Esophagus muscularis mucosa (tissue), 4 donors: ENCODE data around the gene TCF7. TPM values are rescaled to one million over a fixed set of nuclear protein-coding genes. Genes with fewer than 3 reads are reported as not detected.

Source experiments
- DNase-seq: peaks from one replicate; pipeline ENCODE4 v3.0.0-alpha.2; 2017; ENCODE audit errors: extremely low spot score
- H3K27ac ChIP-seq, 4 donors: fragments of 200-600 bp; sonication (generic); replicated peaks in 1 of 4; 1 replicate in 3 of 4; 2 replicates in 1 of 4; pipeline ENCODE4 v1.5.1; 2016 to 2019; ENCODE audit warnings: mild to moderate bottlenecking in 1 of 4
- H3K27me3 ChIP-seq, 4 donors: fragments of 200-600 bp; sonication (generic); one replicate each; pipeline versions ENCODE4 v1.5.1 to v1.6.0; 2016 to 2019
- H3K36me3 ChIP-seq, 4 donors: fragments of 200-600 bp; sonication (generic); one replicate each; pipeline ENCODE4 v1.5.1; 2016 to 2019
- H3K4me1 ChIP-seq, 4 donors: fragments of 200-600 bp; sonication (generic); one replicate each; pipeline ENCODE4 v1.5.1; 2016 to 2019
- H3K4me3 ChIP-seq, 4 donors: fragments of 200-600 bp; sonication (generic); 1 replicate in 2 of 4; 2 replicates in 2 of 4; pipeline ENCODE4 v1.5.1; 2016 to 2019; ENCODE audit warnings: mild to moderate bottlenecking in 4 of 4, moderate library complexity in 1 of 4
- H3K9me3 ChIP-seq, 4 donors: fragments of 200-600 bp; sonication (generic); 1 replicate in 3 of 4; 2 replicates in 1 of 4; pipeline ENCODE4 v1.5.1; 2016 to 2019
- EP300 ChIP-seq: sonication (generic); formaldehyde crosslinking; IDR thresholded peaks from one replicate; pipeline ENCODE4 v1.6.1; 2017; ENCODE audit warnings: antibody characterized with exemption
- POLR2A ChIP-seq: fragments of 450-650 bp; IDR thresholded peaks from one replicate; pipeline ENCODE4 v1.6.1; 2017; ENCODE audit warnings: antibody characterized with exemption, moderate library complexity, mild to moderate bottlenecking, low read depth
- POLR2AphosphoS5 ChIP-seq, 2 donors: sonication (generic); formaldehyde crosslinking; IDR thresholded peaks; one replicate each; pipeline ENCODE4 v1.6.1; 2017; ENCODE audit warnings: antibody characterized with exemption in 2 of 2
- WGBS: methylation state at CpG from one replicate; pipeline ENCODE4 v1.1.5; 2018; 5-methylcytosine and 5-hydroxymethylcytosine counted together
- intact Hi-C: fragments of 100-400 bp; cut with DNase I; formaldehyde crosslinking; loops from one replicate; pipeline ENCODE4 v1.15.1; 2023
- total RNA-seq, 4 donors: library from RNA; depleted of rRNA; stranded (reverse); fragments of >200 nt; gene quantifications; one replicate each; pipeline versions ENCODE4 v1.1.0 to v1.2.1, GENCODE V29; 2016
- TF ChIP-seq, protein P1 (sequence below), 3 experiments: fragments of 200-600 bp in 2 of 3; fragments of 450-650 bp in 1 of 3; sonication (generic) in 2 of 3; IDR thresholded peaks; one replicate each; pipeline ENCODE4 v1.5.1; 2017 to 2019; ENCODE audit warnings: antibody characterized with exemption in 3 of 3, mild to moderate bottlenecking in 2 of 3, moderate library complexity in 1 of 3

TCF7 gene
- total RNA-seq, 4 donors from 2014 or later, result 0.99 to 2.1 (median 1.5) TPM

DNA sequence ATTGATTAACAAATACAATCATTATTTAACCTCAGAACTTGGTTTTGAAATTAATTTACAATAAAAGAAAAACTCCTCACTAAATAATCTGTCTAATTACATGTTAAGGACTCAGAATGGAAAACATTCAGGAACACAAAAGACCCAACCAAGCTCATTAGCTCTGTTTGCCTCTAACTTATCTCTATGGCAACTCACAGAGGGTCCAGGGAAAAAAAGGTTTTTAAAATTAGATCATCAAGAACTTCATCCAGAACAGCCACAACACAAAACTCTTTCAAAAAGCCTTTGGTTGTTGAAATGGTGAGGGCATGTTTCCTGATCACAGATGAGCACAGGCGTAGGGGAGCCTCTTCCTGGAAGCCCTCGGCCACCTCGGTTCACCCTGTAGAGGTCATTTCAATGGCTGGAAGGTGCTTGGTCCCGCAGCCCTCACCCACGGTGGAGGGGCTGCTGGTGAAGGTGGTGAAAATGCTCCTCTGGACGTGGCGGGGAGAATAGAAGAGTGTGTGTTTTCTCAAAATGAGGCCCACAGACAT, 17.2 kb upstream of the TCF7 start:
- DNase-seq, result no peak
- Histone ChIP-seq H3K27me3 (peaks cover 0 to 6% (median 0%) of the 10 kb centered on the region in 4 donors), H3K27ac (no peak overlapping the region), H3K4me1 (peaks cover 0 to 17% (median 12%) of the 10 kb centered on the region in 4 donors), H3K9me3 (no peaks in the 10 kb centered on the region), H3K4me3 (no peak overlapping the region), H3K36me3 (no peaks in the 10 kb centered on the region)
- intact Hi-C loops, result no loop called here
- WGBS, result 76% methylated on average over 7 of the region's 7 CpGs
- TF ChIP-seq EP300 (no peak), POLR2AphosphoS5 (IDR thresholded peaks at IDR 0.05) (no peak), POLR2A (no peak)
- TF ChIP-seq, protein P1, sequence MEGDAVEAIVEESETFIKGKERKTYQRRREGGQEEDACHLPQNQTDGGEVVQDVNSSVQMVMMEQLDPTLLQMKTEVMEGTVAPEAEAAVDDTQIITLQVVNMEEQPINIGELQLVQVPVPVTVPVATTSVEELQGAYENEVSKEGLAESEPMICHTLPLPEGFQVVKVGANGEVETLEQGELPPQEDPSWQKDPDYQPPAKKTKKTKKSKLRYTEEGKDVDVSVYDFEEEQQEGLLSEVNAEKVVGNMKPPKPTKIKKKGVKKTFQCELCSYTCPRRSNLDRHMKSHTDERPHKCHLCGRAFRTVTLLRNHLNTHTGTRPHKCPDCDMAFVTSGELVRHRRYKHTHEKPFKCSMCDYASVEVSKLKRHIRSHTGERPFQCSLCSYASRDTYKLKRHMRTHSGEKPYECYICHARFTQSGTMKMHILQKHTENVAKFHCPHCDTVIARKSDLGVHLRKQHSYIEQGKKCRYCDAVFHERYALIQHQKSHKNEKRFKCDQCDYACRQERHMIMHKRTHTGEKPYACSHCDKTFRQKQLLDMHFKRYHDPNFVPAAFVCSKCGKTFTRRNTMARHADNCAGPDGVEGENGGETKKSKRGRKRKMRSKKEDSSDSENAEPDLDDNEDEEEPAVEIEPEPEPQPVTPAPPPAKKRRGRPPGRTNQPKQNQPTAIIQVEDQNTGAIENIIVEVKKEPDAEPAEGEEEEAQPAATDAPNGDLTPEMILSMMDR (IDR thresholded peaks at IDR 0.05), result no peak

DNA sequence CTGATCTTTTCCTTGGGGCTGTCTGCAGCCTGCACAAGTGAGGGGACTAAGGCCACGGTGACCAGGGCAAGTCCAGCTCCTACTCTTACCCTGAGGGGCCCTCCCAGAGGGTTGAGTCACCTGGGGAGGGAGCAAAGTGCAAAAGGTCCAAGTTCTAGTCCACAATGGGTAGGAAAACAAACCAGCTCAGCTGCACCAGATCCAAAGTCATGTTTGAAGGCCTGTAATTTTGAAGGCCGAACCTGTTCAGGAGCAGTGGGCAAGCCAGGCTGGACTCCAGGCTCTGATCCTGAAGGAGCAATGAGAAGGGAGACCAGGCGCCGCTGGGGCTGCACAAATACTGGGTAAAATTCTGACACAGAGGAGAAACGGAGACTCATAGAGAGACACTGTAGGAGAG, 15.8 kb upstream of the TCF7 start:
- no peaks in the 10 kb centered on the region for H3K9me3 ChIP-seq
- H3K27ac ChIP-seq, result no peak overlapping the region
- TF ChIP-seq EP300 (no peak), POLR2AphosphoS5 (IDR thresholded peaks at IDR 0.05) (no peak), POLR2A (no peak)
- TF ChIP-seq, protein P1 (IDR thresholded peaks at IDR 0.05), result no peak
- peaks cover 0 to 17% (median 13%) of the 10 kb centered on the region in 4 donors for H3K4me1 ChIP-seq
- intact Hi-C loops, result no loop called here
- no peaks in the 10 kb centered on the region for H3K36me3 ChIP-seq
- 91% methylated on average over 5 of the region's 5 CpGs for WGBS
- H3K27me3 ChIP-seq, result peaks cover 0 to 6% (median 0%) of the 10 kb centered on the region in 4 donors
- no peak overlapping the region for H3K4me3 ChIP-seq
- DNase-seq, result no peak

DNA sequence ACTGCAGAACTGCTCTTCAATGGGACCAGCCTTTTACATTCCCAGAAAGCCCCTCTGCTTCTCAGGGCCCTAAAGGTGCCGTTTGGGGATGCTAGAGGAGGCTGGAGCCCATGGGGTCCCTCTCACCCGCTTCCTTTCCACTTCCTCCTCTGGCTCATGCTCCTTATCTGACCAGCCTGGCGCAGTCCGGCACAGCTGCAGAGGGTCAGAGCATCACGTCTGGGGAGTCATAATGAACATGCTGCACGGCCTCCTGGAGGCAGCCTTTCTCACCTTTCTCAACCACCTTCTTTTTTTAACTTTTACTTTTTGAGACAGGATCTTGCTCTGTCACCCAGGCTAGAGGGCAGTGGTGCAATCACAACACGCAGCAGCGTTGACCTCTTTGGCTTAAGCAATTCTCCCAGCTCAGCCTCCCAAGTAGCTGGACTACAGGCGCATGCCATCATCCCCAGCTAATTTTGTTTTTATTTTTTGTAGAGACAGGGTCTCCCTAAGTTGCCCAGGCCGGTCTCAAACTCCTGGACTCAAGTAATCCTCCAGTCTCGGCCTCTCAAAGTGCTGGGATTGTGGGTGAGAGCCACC, 15.1 kb upstream of the TCF7 start:
- WGBS, result 94% methylated on average over 11 of the region's 11 CpGs
- Histone ChIP-seq H3K9me3 (no peaks in the 10 kb centered on the region), H3K36me3 (no peaks in the 10 kb centered on the region), H3K4me3 (no peak overlapping the region), H3K4me1 (peaks cover 0 to 17% (median 13%) of the 10 kb centered on the region in 4 donors), H3K27me3 (peaks cover 0 to 6% (median 0%) of the 10 kb centered on the region in 4 donors), H3K27ac (no peak overlapping the region)
- no peak for DNase-seq
- intact Hi-C loops, result no loop called here
- TF ChIP-seq POLR2AphosphoS5 (IDR thresholded peaks at IDR 0.05) (no peak), POLR2A (no peak)

DNA sequence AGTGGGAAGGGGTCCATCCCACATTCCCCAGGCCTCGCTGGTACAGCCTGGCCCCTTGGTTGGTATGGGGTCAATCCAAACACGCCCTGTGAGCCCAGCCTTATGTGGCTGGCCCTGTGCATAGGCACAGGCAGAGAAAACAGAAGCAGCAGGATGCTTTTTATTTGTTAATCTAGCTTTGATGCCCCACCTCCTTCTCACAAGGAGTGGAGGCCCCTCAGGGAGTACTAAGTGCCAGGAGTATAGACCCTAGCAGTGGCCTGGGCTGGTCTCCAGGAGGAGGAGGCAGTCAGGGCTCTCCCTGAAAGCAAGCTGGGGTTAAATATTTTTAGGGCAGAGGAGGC, 14.6 kb upstream of the TCF7 start:
- TF ChIP-seq, protein P1 (IDR thresholded peaks at IDR 0.05), result no peak
- no peak for TF ChIP-seq POLR2A
- no peak for TF ChIP-seq POLR2AphosphoS5 (IDR thresholded peaks at IDR 0.05)
- TF ChIP-seq EP300, result no peak
- Histone ChIP-seq H3K27me3 (peaks cover 0 to 6% (median 0%) of the 10 kb centered on the region in 4 donors), H3K4me3 (no peak overlapping the region), H3K9me3 (no peaks in the 10 kb centered on the region), H3K27ac (no peak overlapping the region), H3K4me1 (peaks cover 0 to 17% (median 13%) of the 10 kb centered on the region in 4 donors), H3K36me3 (no peaks in the 10 kb centered on the region)
- no peak for DNase-seq
- 100% methylated on average over 2 of the region's 2 CpGs for WGBS
- intact Hi-C loops, result loop anchor here (2.0 kb wide), 1 partner anchor 189 kb away; no protein-coding TSS in a partner anchor

DNA sequence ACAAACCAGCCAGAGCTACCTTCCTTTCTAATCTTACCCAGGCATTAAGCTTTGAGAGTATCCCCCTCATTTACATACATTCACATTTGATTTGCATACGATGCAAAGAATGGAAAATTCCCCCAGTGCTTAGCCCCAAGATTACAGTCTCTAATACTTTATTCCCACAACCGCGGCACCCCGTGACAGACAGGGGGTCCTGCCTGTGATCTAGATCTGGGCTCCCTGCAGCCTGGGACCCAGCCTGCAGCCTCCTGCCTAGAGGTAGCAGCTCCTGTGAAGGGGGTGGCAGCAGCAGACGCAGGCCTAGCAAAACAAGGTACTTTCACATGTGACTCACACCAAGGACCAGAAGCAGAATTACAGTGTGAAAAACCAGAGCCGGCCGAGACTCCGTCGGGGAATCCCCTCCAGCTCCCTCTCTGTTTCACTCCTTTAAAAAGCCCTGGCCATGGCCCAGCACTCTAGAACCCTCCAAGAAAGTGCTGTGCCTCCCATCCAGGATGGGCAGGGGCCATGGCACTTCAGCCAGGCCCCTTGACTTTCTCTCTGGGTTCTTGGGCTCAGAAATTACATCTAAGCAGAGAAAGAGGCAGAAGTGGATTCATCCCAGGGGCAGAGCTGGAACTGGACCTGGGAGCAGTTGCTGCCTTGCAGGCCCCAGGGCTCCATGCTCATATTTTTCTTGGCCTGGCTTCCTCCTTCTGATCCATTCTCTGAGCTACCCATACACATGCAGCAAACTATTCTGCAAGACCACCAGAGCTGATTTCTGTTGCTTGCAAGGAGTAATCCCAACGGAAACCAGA, 14.0 kb upstream of the TCF7 start:
- no peak overlapping the region for H3K4me3 ChIP-seq
- TF ChIP-seq EP300 (no peak), POLR2AphosphoS5 (IDR thresholded peaks at IDR 0.05) (no peak), POLR2A (no peak)
- TF ChIP-seq, protein P1 (IDR thresholded peaks at IDR 0.05), result no peak
- intact Hi-C loops, result loop anchor here (2.0 kb wide), 1 partner anchor 188 kb away; no protein-coding TSS in a partner anchor
- H3K9me3 ChIP-seq, result no peaks in the 10 kb centered on the region
- WGBS, result 73% methylated on average over 8 of the region's 10 CpGs
- no peak overlapping the region for H3K27ac ChIP-seq
- H3K27me3 ChIP-seq, result peaks cover 0 to 6% (median 0%) of the 10 kb centered on the region in 4 donors
- H3K36me3 ChIP-seq, result no peaks in the 10 kb centered on the region
- H3K4me1 ChIP-seq, result peaks cover 0 to 17% (median 13%) of the 10 kb centered on the region in 4 donors
- no peak for DNase-seq
